WI38 (cell line): ENCODE data around the gene BATF.

Experiments used
- H3K4me3 ChIP-seq: 2 replicates; pipeline ENCODE4 v1.5.1; 2011; ENCODE audit warnings: low read depth, mild to moderate bottlenecking, control low read depth, low read length
- TF ChIP-seq, protein P1 (sequence below): IDR thresholded peaks from 2 replicates; pipeline ENCODE4 v1.5.1; 2012; ENCODE audit warnings: low read depth, mild to moderate bottlenecking, control low read depth, low read length

Gene BATF

GRCh38 chr14:75525969-75526368 is 3.7 kb downstream of the BATF start:
- TF ChIP-seq, protein P1, sequence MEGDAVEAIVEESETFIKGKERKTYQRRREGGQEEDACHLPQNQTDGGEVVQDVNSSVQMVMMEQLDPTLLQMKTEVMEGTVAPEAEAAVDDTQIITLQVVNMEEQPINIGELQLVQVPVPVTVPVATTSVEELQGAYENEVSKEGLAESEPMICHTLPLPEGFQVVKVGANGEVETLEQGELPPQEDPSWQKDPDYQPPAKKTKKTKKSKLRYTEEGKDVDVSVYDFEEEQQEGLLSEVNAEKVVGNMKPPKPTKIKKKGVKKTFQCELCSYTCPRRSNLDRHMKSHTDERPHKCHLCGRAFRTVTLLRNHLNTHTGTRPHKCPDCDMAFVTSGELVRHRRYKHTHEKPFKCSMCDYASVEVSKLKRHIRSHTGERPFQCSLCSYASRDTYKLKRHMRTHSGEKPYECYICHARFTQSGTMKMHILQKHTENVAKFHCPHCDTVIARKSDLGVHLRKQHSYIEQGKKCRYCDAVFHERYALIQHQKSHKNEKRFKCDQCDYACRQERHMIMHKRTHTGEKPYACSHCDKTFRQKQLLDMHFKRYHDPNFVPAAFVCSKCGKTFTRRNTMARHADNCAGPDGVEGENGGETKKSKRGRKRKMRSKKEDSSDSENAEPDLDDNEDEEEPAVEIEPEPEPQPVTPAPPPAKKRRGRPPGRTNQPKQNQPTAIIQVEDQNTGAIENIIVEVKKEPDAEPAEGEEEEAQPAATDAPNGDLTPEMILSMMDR: no peak

GRCh38 chr14:75527449-75528163 is 5.3 kb downstream of the BATF start:
- no peak overlapping the region for H3K4me3 ChIP-seq
- TF ChIP-seq, protein P1: no peak

More at GRCh38 chr14:75525969-75526368, 3.7 kb downstream of the BATF start:
- H3K4me3 ChIP-seq: no peak overlapping the region

GRCh38 chr14:75531256-75531655 is 9.0 kb downstream of the BATF start:
- H3K4me3 ChIP-seq: no peak overlapping the region
- TF ChIP-seq, protein P1: no peak

GRCh38 chr14:75531660-75532317 is 9.5 kb downstream of the BATF start:
- H3K4me3 ChIP-seq: no peak overlapping the region
- TF ChIP-seq, protein P1: no peak

- no peak overlapping the region for H3K4me3 ChIP-seq
- TF ChIP-seq, protein P1: no peak
Measured at GRCh38 chr14:75533791-75534555, 11.7 kb downstream of the BATF start.

- H3K4me3 ChIP-seq: no peak overlapping the region
- TF ChIP-seq, protein P1: no peak
Measured at GRCh38 chr14:75535164-75535898, 13.1 kb downstream of the BATF start.
